CD4-positive, alpha-beta T cell treated with Interleukin-12 subunit alpha and Interleukin-12 subunit beta, for 1 hour (primary cell): Measurements from ENCODE around the gene NAGPA.
A peak's percentile ranks its signal among the peaks of the same experiment; 100 is the strongest.
"Not testable (repeated sequence)": the region's sequence is repeated elsewhere in the genome, so short reads cannot be mapped to it uniquely, and the experiment has no call there.

ENCODE experiments used
- DNase-seq: peaks from one replicate; pipeline ENCODE4 v3.0.0-alpha.2; 2020

The NAGPA gene

GRCh38 chr16:5060073-5060641 is 26.4 kb upstream of the NAGPA start:
- DNase-seq = no peak

GRCh38 chr16:5059386-5060072 is 25.8 kb upstream of the NAGPA start:
- DNase-seq = no peak

GRCh38 chr16:5058476-5058875 is 24.7 kb upstream of the NAGPA start:
- no peak for DNase-seq

GRCh38 chr16:5056352-5056751 is 22.6 kb upstream of the NAGPA start:
- peak; percentile 37 for DNase-seq

- DNase-seq = no peak
These were observed 21.4 kb upstream of the NAGPA start for GRCh38 chr16:5054876-5055865.

- DNase-seq = no peak
These were observed 13.2 kb upstream of the NAGPA start for GRCh38 chr16:5046914-5047313.

- no peak for DNase-seq
These were observed 11.9 kb upstream of the NAGPA start for GRCh38 chr16:5045499-5046115.

GRCh38 chr16:5044581-5044980 is 10.8 kb upstream of the NAGPA start:
- not testable (repeated sequence) for DNase-seq

GRCh38 chr16:5044011-5044540 is 10.3 kb upstream of the NAGPA start:
- DNase-seq = no peak

GRCh38 chr16:5042574-5043171 is 8.9 kb upstream of the NAGPA start:
- DNase-seq = no peak

- no peak for DNase-seq
These were observed 7.9 kb upstream of the NAGPA start for GRCh38 chr16:5041600-5042133.

GRCh38 chr16:5040451-5040850 is 6.7 kb upstream of the NAGPA start:
- DNase-seq = no peak

- no peak for DNase-seq
These were observed 2.8 kb upstream of the NAGPA start for GRCh38 chr16:5036228-5037156.

GRCh38 chr16:5035909-5036227 is 2.1 kb upstream of the NAGPA start:
- no peak for DNase-seq

- no peak for DNase-seq
These were observed 410 bp upstream of the NAGPA start for GRCh38 chr16:5034167-5034523.

- no peak for DNase-seq
These were observed 977 bp downstream of the NAGPA start for GRCh38 chr16:5032748-5033167.

- no peak for DNase-seq
These were observed 2.1 kb downstream of the NAGPA start for GRCh38 chr16:5031601-5032000.

- DNase-seq = no peak
These were observed 3.4 kb downstream of the NAGPA start for GRCh38 chr16:5030251-5030870.

- no peak for DNase-seq
These were observed 4.7 kb downstream of the NAGPA start for GRCh38 chr16:5028950-5029475.

- DNase-seq = no peak
These were observed 6.0 kb downstream of the NAGPA start for GRCh38 chr16:5027575-5028235.
